ENCODE measurements around the gene ENAH.

ENAH gene

GRCh38 chr1:225610539-225610938, 42.4 kb downstream of the ENAH start:
- no peak overlapping the region for H3K4me3 ChIP-seq (ENCODE audit: control insufficient read depth, low read depth, low read length)
- TF ChIP-seq CTCF (conservative IDR thresholded peaks at IDR 0.05; ENCODE audit: control insufficient read depth, insufficient read depth, low read depth, low read length) = no peak
- no peak for DNase-seq (ENCODE audit: low read depth)

GRCh38 chr1:225608014-225608796, 44.7 kb downstream of the ENAH start:
- TF ChIP-seq CTCF (conservative IDR thresholded peaks at IDR 0.05; ENCODE audit: control insufficient read depth, insufficient read depth, low read depth, low read length) = no peak
- no peak overlapping the region for H3K4me3 ChIP-seq (ENCODE audit: control insufficient read depth, low read depth, low read length)
- no peak for DNase-seq (ENCODE audit: low read depth)

- H3K4me3 ChIP-seq (ENCODE audit: control insufficient read depth, low read depth, low read length) = no peak overlapping the region
- no peak for TF ChIP-seq CTCF (conservative IDR thresholded peaks at IDR 0.05; ENCODE audit: control insufficient read depth, insufficient read depth, low read depth, low read length)
- no peak for DNase-seq (ENCODE audit: low read depth)
Measured at GRCh38 chr1:225607355-225607754, 45.6 kb downstream of the ENAH start.

- H3K4me3 ChIP-seq (ENCODE audit: control insufficient read depth, low read depth, low read length) = no peak overlapping the region
- peak; percentile 71 for DNase-seq (ENCODE audit: low read depth)
- no peak for TF ChIP-seq CTCF (conservative IDR thresholded peaks at IDR 0.05; ENCODE audit: control insufficient read depth, insufficient read depth, low read depth, low read length)
Measured at GRCh38 chr1:225603538-225604354, 49.2 kb downstream of the ENAH start.

GRCh38 chr1:225602590-225603206, 50.2 kb downstream of the ENAH start:
- DNase-seq (ENCODE audit: low read depth) = no peak
- no peak for TF ChIP-seq CTCF (conservative IDR thresholded peaks at IDR 0.05; ENCODE audit: control insufficient read depth, insufficient read depth, low read depth, low read length)
- H3K4me3 ChIP-seq (ENCODE audit: control insufficient read depth, low read depth, low read length) = no peak overlapping the region

GRCh38 chr1:225601902-225602589, 50.9 kb downstream of the ENAH start:
- no peak for TF ChIP-seq CTCF (conservative IDR thresholded peaks at IDR 0.05; ENCODE audit: control insufficient read depth, insufficient read depth, low read depth, low read length)
- DNase-seq (ENCODE audit: low read depth) = no peak
- no peak overlapping the region for H3K4me3 ChIP-seq (ENCODE audit: control insufficient read depth, low read depth, low read length)
